Activated CD4-positive, alpha-beta T cell treated with anti-CD3 and anti-CD28 coated beads for 36 hours (primary cell): ENCODE data around the gene MAGOHB. TPM values are rescaled to one million over a fixed set of nuclear protein-coding genes. Genes with fewer than 3 reads are reported as not detected.
"Not testable (repeated sequence)": the region's sequence is repeated elsewhere in the genome, so short reads cannot be mapped to it uniquely, and the experiment has no call there.

ENCODE experiments used
- ATAC-seq: fragments of 200-7000 bp; cut with Tn5 transposase; one replicate; pipeline ENCODE4 v1.10.0; 2021; ENCODE audit warnings: mild to moderate bottlenecking, moderate library complexity
- CTCF ChIA-PET: fragments of 350-600 bp; sonication (Branson Sonifier 250); formaldehyde crosslinking; loops from one replicate; lab custom pipeline; 2021; ENCODE audit warnings: antibody characterized with exemption; lab: Charles Lee
- POLR2A ChIA-PET: fragments of 350-600 bp; sonication (Branson Sonifier 250); formaldehyde crosslinking; loops from one replicate; lab custom pipeline; 2021; ENCODE audit warnings: antibody characterized with exemption, inconsistent platforms; lab: Charles Lee
- DNase-seq: peaks from one replicate; pipeline ENCODE4 v3.0.0-alpha.2; 2020
- H3K27ac Mint-ChIP-seq: one replicate; pipeline ENCODE4 v1.8.0; 2021; ENCODE audit warnings: mixed read lengths
- H3K27me3 Mint-ChIP-seq: one replicate; pipeline ENCODE4 v1.8.0; 2021; ENCODE audit warnings: mixed read lengths
- H3K36me3 Mint-ChIP-seq: one replicate; pipeline ENCODE4 v1.8.0; 2021; ENCODE audit warnings: low read depth, mixed read lengths
- H3K4me1 Mint-ChIP-seq: one replicate; pipeline ENCODE4 v1.8.0; 2021; ENCODE audit warnings: mixed read lengths
- H3K4me3 Mint-ChIP-seq: one replicate; pipeline ENCODE4 v1.8.0; 2021; ENCODE audit warnings: mild to moderate bottlenecking, moderate library complexity, mixed read lengths
- H3K9me3 Mint-ChIP-seq: one replicate; pipeline ENCODE4 v1.8.0; 2021; ENCODE audit warnings: low read depth, mixed read lengths
- intact Hi-C, 2 experiments: fragments of 100-400 bp; cut with DNase I in 1 of 2; cut with micrococcal nuclease in 1 of 2; formaldehyde crosslinking; loops; one replicate each; pipeline versions ENCODE4 v1.14.2 to v1.15.1; 2022 to 2024; cut with DNase I, micrococcal nuclease
- total RNA-seq, 2 experiments: library from RNA; stranded (reverse); gene quantifications; one replicate each; pipeline ENCODE4 v1.2.3, GENCODE V29; 2021

Gene MAGOHB
- total RNA-seq, 2 experiments from 2014 or later, result 66.3 to 89.3 TPM

- H3K27me3 Mint-ChIP-seq, intact Hi-C loops, H3K27ac Mint-ChIP-seq, DNase-seq, H3K9me3 Mint-ChIP-seq, CTCF ChIA-PET, POLR2A ChIA-PET, H3K4me1 Mint-ChIP-seq, ATAC-seq, H3K4me3 Mint-ChIP-seq: not testable (repeated sequence)
- H3K36me3 Mint-ChIP-seq, result peaks cover 32% of the 10 kb centered on the region
Measured at GRCh38 chr12:10582133-10582532, 31.3 kb downstream of the MAGOHB start.

GRCh38 chr12:10574307-10574706 lies 39.1 kb downstream of the MAGOHB start:
- Mint-ChIP-seq H3K4me1 (no peaks in the 10 kb centered on the region), H3K36me3 (no peaks in the 10 kb centered on the region), H3K27ac (no peak overlapping the region), H3K27me3 (peaks cover 2% of the 10 kb centered on the region), H3K4me3 (no peak overlapping the region), H3K9me3 (no peaks in the 10 kb centered on the region)
- intact Hi-C loops, result no loop called here
- ChIA-PET CTCF (interaction anchor here (0.6 to 0.9 kb wide), 2 partner anchors 10 to 282 kb away, joined by 3 to 4 read pairs; no protein-coding TSS in a partner anchor), POLR2A (no interaction called here)
- DNase-seq (no peak), ATAC-seq (no peak)

DNA sequence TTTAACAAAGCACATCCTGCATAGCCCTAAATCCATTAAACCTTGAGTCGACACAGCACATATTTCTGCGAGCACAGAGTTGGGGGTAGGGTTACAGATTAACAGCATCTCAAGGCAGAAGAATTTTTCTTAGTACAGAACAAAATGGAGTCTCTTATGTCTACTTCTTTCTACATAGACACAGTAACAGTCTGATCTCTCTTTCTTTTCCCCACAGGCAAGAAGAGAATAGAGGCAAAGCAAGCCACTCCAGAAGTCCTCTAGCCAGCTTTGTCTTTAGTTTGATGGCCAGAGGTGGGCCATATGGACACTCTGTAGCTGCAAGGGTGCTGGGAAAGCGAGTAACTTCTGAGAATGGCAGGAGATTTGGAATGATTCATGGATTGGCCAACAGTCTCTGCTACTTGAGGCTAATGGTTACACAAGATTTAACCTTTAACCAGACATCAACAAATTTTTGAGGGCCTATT lies 41.4 kb downstream of the MAGOHB start:
- H3K4me1 Mint-ChIP-seq, POLR2A ChIA-PET, H3K36me3 Mint-ChIP-seq, H3K27ac Mint-ChIP-seq, H3K9me3 Mint-ChIP-seq, H3K27me3 Mint-ChIP-seq, ATAC-seq, H3K4me3 Mint-ChIP-seq, CTCF ChIA-PET, DNase-seq, intact Hi-C loops: not testable (repeated sequence)

GRCh38 chr12:10571141-10571540 lies 42.3 kb downstream of the MAGOHB start:
- Mint-ChIP-seq H3K4me3 (no peak overlapping the region), H3K4me1 (no peaks in the 10 kb centered on the region), H3K9me3 (no peaks in the 10 kb centered on the region), H3K36me3 (no peaks in the 10 kb centered on the region), H3K27me3 (peaks cover 5% of the 10 kb centered on the region), H3K27ac (no peak overlapping the region)
- intact Hi-C loops, result no loop called here
- ChIA-PET POLR2A (no interaction called here), CTCF (no interaction called here)
- DNase-seq, result no peak
- ATAC-seq, result no peak

GRCh38 chr12:10567813-10568212 lies 45.6 kb downstream of the MAGOHB start:
- intact Hi-C loops, result no loop called here
- ATAC-seq (no peak), DNase-seq (no peak)
- no peaks in the 10 kb centered on the region for H3K9me3 Mint-ChIP-seq
- peaks cover 6% of the 10 kb centered on the region for H3K27me3 Mint-ChIP-seq
- no peak overlapping the region for H3K4me3 Mint-ChIP-seq
- no peaks in the 10 kb centered on the region for H3K36me3 Mint-ChIP-seq
- CTCF ChIA-PET, result no interaction called here
- POLR2A ChIA-PET, result interaction anchor here (0.6 kb wide), 1 partner anchor 274 kb away, joined by 3 read pairs; no protein-coding TSS in a partner anchor
- no peak overlapping the region for H3K27ac Mint-ChIP-seq
- no peaks in the 10 kb centered on the region for H3K4me1 Mint-ChIP-seq

DNA sequence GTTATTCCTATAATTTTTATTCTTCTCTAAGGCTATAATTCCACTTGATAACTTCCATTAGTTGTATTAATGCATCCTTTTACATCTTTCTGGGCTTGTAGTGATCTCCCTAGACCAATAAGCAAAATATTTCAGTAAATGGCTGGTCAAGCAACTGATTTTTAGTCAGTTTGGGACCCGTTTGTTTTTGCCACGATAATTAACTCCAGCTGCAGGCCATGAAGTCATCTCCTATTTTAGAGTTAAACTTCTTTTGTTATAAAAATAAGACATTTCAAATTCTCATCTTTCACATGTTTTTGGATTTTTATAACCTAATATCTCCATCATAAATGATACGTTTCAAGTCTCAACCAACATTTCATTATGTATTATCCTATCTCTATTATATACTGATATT lies 49.4 kb downstream of the MAGOHB start:
- Mint-ChIP-seq H3K27me3 (peaks cover 7% of the 10 kb centered on the region), H3K4me1 (peaks cover 2% of the 10 kb centered on the region), H3K36me3 (no peaks in the 10 kb centered on the region), H3K27ac (no peak overlapping the region), H3K4me3 (no peak overlapping the region), H3K9me3 (no peaks in the 10 kb centered on the region)
- CTCF ChIA-PET, result interaction anchor here (0.8 to 2.8 kb wide), 4 partner anchors 11 to 328 kb away, joined by 3 to 9 read pairs (median 3); no protein-coding TSS in a partner anchor
- POLR2A ChIA-PET, result no interaction called here
- intact Hi-C loops, result loop anchor here (2.0 to 5.0 kb wide), 2 partner anchors 109 to 412 kb away; no protein-coding TSS in a partner anchor
- ATAC-seq (no peak), DNase-seq (no peak)

DNA sequence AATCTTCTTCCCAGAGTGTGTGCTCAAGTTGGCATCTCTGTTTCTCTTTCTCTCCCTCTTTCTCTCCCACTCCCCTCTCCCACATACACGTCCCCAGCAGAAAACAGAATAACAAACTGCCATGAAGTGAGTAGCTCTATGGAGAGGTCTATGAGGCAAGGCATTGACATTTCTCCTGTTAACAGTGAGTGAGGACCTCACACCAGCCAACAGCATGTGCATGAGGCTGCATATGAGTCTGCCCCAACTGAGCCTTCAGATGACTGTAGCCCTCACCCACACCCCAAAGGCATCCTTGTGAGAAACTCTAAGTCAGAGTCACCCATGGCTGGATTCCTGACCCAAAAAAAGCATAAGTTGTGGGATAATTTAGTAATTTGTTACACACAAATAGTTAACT lies 50.4 kb downstream of the MAGOHB start:
- intact Hi-C loops, result loop anchor here (2.0 to 5.0 kb wide), 2 partner anchors 110 to 411 kb away; no protein-coding TSS in a partner anchor
- H3K9me3 Mint-ChIP-seq, result no peaks in the 10 kb centered on the region
- ATAC-seq, result no peak
- POLR2A ChIA-PET, result no interaction called here
- H3K4me1 Mint-ChIP-seq, result peaks cover 4% of the 10 kb centered on the region
- no peak overlapping the region for H3K27ac Mint-ChIP-seq
- no peak for DNase-seq
- CTCF ChIA-PET, result interaction anchor here (1.3 to 2.8 kb wide), 2 partner anchors 232 to 327 kb away, joined by 3 to 9 read pairs; no protein-coding TSS in a partner anchor
- H3K27me3 Mint-ChIP-seq, result peaks cover 7% of the 10 kb centered on the region
- H3K4me3 Mint-ChIP-seq, result no peak overlapping the region
- H3K36me3 Mint-ChIP-seq, result no peaks in the 10 kb centered on the region

GRCh38 chr12:10562306-10562933 lies 51.0 kb downstream of the MAGOHB start:
- DNase-seq (peak; percentile 22), ATAC-seq (no peak)
- intact Hi-C loops, result loop anchor here (1.0 to 5.0 kb wide), 5 partner anchors 110 to 410 kb away; no protein-coding TSS in a partner anchor
- H3K27ac Mint-ChIP-seq, result no peak overlapping the region
- H3K27me3 Mint-ChIP-seq, result peaks cover 6% of the 10 kb centered on the region
- H3K4me3 Mint-ChIP-seq, result no peak overlapping the region
- H3K4me1 Mint-ChIP-seq, result peaks cover 4% of the 10 kb centered on the region
- H3K9me3 Mint-ChIP-seq, result no peaks in the 10 kb centered on the region
- H3K36me3 Mint-ChIP-seq, result no peaks in the 10 kb centered on the region
- ChIA-PET CTCF (interaction anchor here (0.7 to 2.4 kb wide), 8 partner anchors 9 to 409 kb away, joined by 3 to 31 read pairs (median 4); no protein-coding TSS in a partner anchor), POLR2A (no interaction called here)

DNA sequence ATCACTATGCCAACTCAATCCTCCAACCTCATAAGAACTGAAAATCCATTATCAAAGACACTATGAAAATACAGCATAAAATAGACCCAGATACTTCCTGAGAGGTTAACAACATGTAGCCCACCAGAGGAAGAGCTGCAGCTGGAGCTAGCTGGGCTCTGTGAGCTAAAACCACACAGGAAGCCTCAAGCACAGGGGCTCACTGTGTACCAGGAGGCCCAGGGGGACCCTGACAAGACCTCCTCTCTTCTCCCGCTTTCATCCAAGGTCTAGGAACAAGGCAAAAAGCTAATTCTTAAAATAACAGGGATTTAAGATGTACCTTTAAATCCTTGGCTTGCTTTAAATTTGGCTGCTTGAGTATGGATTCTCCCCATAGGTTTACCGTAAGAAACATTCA lies 54.2 kb downstream of the MAGOHB start:
- intact Hi-C loops, result no loop called here
- no peaks in the 10 kb centered on the region for H3K9me3 Mint-ChIP-seq
- CTCF ChIA-PET, result interaction anchor here (0.5 to 1.1 kb wide), 4 partner anchors 198 to 832 kb away, joined by 3 to 5 read pairs (median 3); no protein-coding TSS in a partner anchor
- DNase-seq, result no peak
- peaks cover 12% of the 10 kb centered on the region for H3K4me1 Mint-ChIP-seq
- no peak for ATAC-seq
- no peak overlapping the region for H3K4me3 Mint-ChIP-seq
- no peaks in the 10 kb centered on the region for H3K36me3 Mint-ChIP-seq
- H3K27ac Mint-ChIP-seq, result no peak overlapping the region
- POLR2A ChIA-PET, result no interaction called here
- H3K27me3 Mint-ChIP-seq, result peaks cover 11% of the 10 kb centered on the region

- DNase-seq (no peak), ATAC-seq (no peak)
- H3K4me1 Mint-ChIP-seq, result peaks cover 12% of the 10 kb centered on the region
- H3K27me3 Mint-ChIP-seq, result peaks cover 11% of the 10 kb centered on the region
- H3K27ac Mint-ChIP-seq, result no peak overlapping the region
- ChIA-PET POLR2A (no interaction called here), CTCF (interaction anchor here (0.6 to 0.7 kb wide), 2 partner anchors 197 to 516 kb away, joined by 3 to 5 read pairs; no protein-coding TSS in a partner anchor)
- intact Hi-C loops, result no loop called here
- H3K36me3 Mint-ChIP-seq, result no peaks in the 10 kb centered on the region
- no peak overlapping the region for H3K4me3 Mint-ChIP-seq
- H3K9me3 Mint-ChIP-seq, result no peaks in the 10 kb centered on the region
Measured at GRCh38 chr12:10558789-10559188, 54.6 kb downstream of the MAGOHB start.

GRCh38 chr12:10558301-10558700 lies 55.1 kb downstream of the MAGOHB start:
- Mint-ChIP-seq H3K9me3 (no peaks in the 10 kb centered on the region), H3K36me3 (no peaks in the 10 kb centered on the region), H3K27ac (no peak overlapping the region), H3K4me1 (peaks cover 12% of the 10 kb centered on the region), H3K4me3 (no peak overlapping the region), H3K27me3 (peaks cover 11% of the 10 kb centered on the region)
- CTCF ChIA-PET, result no interaction called here
- intact Hi-C loops, result no loop called here
- POLR2A ChIA-PET, result no interaction called here
- ATAC-seq (no peak), DNase-seq (no peak)

GRCh38 chr12:10557766-10558165 lies 55.6 kb downstream of the MAGOHB start:
- Mint-ChIP-seq H3K4me1 (peaks cover 12% of the 10 kb centered on the region), H3K4me3 (no peak overlapping the region), H3K27me3 (peaks cover 11% of the 10 kb centered on the region), H3K36me3 (no peaks in the 10 kb centered on the region), H3K27ac (no peak overlapping the region), H3K9me3 (no peaks in the 10 kb centered on the region)
- CTCF ChIA-PET, result interaction anchor here (0.6 kb wide), 1 partner anchor 197 kb away, joined by 4 read pairs; no protein-coding TSS in a partner anchor
- POLR2A ChIA-PET, result no interaction called here
- intact Hi-C loops, result no loop called here
- DNase-seq (no peak), ATAC-seq (no peak)
